Measurements from ENCODE around the gene ITPR1. TPM values are rescaled to one million over a fixed set of nuclear protein-coding genes. Genes with fewer than 3 reads are reported as not detected.
A peak's percentile ranks its signal among the peaks of the same experiment; 100 is the strongest.

Gene ITPR1
- total and polyA plus RNA-seq, 4 donors = 3.7 to 39.4 (median 8.2) TPM

DNA sequence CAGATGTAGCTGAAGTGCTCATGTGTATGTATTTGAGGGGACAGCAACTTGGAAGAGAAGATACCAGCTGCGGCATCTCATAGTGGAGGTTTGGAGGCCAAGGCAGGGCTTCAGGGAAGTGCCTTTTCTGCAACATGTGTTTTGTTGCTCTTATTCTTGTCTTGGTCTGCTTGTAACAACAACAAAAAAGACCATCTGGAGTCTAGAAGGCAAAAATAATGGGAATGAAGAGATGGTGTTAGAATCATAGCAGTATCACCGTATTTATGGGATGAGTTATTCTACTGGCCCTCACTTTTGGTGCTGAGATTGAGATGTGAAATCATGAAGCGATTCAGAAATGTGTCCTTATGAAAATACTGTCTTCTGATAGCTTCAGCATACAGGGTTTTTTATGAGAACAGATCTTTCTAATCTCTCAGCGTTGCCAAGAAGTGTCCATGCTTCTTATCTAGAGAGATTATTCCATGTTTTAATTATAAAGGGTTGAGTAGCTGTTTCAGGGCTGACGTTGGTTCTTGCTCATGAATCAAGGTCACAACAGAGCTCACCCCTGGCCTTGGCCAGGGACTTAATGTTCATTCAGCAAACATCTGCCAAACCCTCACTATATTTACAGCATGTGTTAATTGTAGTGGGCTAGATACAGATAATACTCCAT is 58.0 kb downstream of the ITPR1 start:
- Histone ChIP-seq H3K36me3 (ENCODE audit: control insufficient read depth in 4 of 4, insufficient read depth in 3 of 4, low read depth in 1 of 4, low read length in 3 of 4) (no peaks in the 10 kb centered on the region), H3K27me3 (ENCODE audit: control insufficient read depth in 4 of 4, insufficient read depth in 4 of 4, low read length in 3 of 4) (no peaks in the 10 kb centered on the region), H3K9ac (ENCODE audit: low read depth in 1 of 2, low read length in 2 of 2) (no peak overlapping the region), H3K27ac (ENCODE audit: low read depth in 1 of 2, low read length in 2 of 2) (no peak overlapping the region), H3K9me3 (ENCODE audit: control insufficient read depth in 4 of 4, low read length in 3 of 4) (no peaks in the 10 kb centered on the region), H3K4me3 (ENCODE audit: low read depth in 1 of 3, low read length in 3 of 3) (no peak overlapping the region), H3K4me1 (ENCODE audit: control insufficient read depth in 4 of 4, insufficient read depth in 4 of 4, low read length in 3 of 4) (no peaks in the 10 kb centered on the region)
- DNase-seq (ENCODE audit: low spot score) = no peak
- WGBS = 78% methylated on average over 5 of the region's 5 CpGs
- peak; percentile 88 for TF ChIP-seq NR2F2 (IDR thresholded peaks at IDR 0.05)
- TF ChIP-seq RXRA (IDR thresholded peaks at IDR 0.05) = no peak

DNA sequence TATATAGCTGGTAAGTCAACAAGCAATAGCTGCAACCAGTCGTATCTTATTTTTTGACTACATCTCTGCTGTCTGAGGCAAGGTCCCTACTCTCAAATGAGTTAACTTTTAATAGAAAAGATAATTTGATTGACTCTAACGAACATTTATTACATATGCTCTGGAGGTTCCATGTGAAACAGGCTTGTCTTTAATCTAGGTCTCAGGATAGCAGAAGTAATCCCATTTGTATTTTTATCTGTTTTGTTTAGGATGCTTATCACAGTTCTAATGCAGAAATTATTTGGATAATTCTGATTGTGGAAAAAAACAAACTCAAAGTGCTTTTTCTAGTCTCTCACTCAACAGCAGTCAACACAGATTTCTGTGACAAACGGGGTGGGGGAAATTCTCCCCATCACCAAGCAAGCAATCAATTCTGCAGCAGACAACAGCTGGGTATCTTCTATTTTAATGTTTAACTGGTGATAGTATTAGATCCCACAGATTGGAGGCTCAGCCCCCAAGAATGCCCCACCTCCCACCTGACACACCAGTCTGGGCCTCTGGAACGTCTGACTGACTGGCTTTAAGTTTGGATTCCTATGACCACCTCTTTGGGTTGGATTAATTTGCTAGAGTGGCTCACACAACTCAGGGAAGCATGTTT is 58.8 kb downstream of the ITPR1 start:
- WGBS = 80% methylated on average over 4 of the region's 4 CpGs
- no peak for TF ChIP-seq FOXA1 (IDR thresholded peaks at IDR 0.05)
- TF ChIP-seq EGR1 (IDR thresholded peaks at IDR 0.05; ENCODE audit: low read depth in 2 of 2) = no peak
- no peak overlapping the region for H3K4me3 ChIP-seq (ENCODE audit: low read depth in 1 of 3, low read length in 3 of 3)
- no peaks in the 10 kb centered on the region for H3K9me3 ChIP-seq (ENCODE audit: control insufficient read depth in 4 of 4, low read length in 3 of 4)
- no peaks in the 10 kb centered on the region for H3K27me3 ChIP-seq (ENCODE audit: control insufficient read depth in 4 of 4, insufficient read depth in 4 of 4, low read length in 3 of 4)
- no peak overlapping the region for H3K27ac ChIP-seq (ENCODE audit: low read depth in 1 of 2, low read length in 2 of 2)
- no peak for DNase-seq (ENCODE audit: low spot score)
- H3K4me1 ChIP-seq (ENCODE audit: control insufficient read depth in 4 of 4, insufficient read depth in 4 of 4, low read length in 3 of 4) = no peaks in the 10 kb centered on the region
- no peaks in the 10 kb centered on the region for H3K36me3 ChIP-seq (ENCODE audit: control insufficient read depth in 4 of 4, insufficient read depth in 3 of 4, low read depth in 1 of 4, low read length in 3 of 4)
- H3K9ac ChIP-seq (ENCODE audit: low read depth in 1 of 2, low read length in 2 of 2) = no peak overlapping the region

DNA sequence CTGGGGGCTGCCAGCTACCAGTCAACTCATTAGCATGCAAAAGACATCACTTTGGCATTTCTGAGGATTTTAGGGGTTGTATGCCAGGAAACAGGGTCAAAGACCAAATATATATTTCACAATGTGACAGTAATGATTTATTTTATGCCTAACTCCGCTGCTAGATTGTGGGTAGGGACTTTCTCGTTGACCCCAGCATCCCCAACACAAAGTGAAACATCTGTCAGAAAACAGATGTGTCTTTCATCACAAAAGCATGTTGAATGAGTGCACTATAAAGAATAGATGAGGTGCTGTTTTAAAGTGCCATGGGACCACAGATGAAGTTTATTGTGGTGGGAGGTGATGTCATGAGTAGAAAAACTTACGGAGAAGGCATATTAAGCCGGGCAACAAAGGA is 59.7 kb downstream of the ITPR1 start:
- Histone ChIP-seq H3K36me3 (ENCODE audit: control insufficient read depth in 4 of 4, insufficient read depth in 3 of 4, low read depth in 1 of 4, low read length in 3 of 4) (no peaks in the 10 kb centered on the region), H3K4me1 (ENCODE audit: control insufficient read depth in 4 of 4, insufficient read depth in 4 of 4, low read length in 3 of 4) (no peaks in the 10 kb centered on the region), H3K27ac (ENCODE audit: low read depth in 1 of 2, low read length in 2 of 2) (no peak overlapping the region), H3K9ac (ENCODE audit: low read depth in 1 of 2, low read length in 2 of 2) (no peak overlapping the region), H3K9me3 (ENCODE audit: control insufficient read depth in 4 of 4, low read length in 3 of 4) (no peaks in the 10 kb centered on the region), H3K27me3 (ENCODE audit: control insufficient read depth in 4 of 4, insufficient read depth in 4 of 4, low read length in 3 of 4) (no peaks in the 10 kb centered on the region), H3K4me3 (ENCODE audit: low read depth in 1 of 3, low read length in 3 of 3) (no peak overlapping the region)
- WGBS = 56% methylated on average over 4 of the region's 4 CpGs
- TF ChIP-seq YY1 (IDR thresholded peaks at IDR 0.05) = no peak
- TF ChIP-seq NR2F2 (IDR thresholded peaks at IDR 0.05) = no peak
- TF ChIP-seq, protein P1, sequence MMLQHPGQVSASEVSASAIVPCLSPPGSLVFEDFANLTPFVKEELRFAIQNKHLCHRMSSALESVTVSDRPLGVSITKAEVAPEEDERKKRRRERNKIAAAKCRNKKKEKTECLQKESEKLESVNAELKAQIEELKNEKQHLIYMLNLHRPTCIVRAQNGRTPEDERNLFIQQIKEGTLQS (IDR thresholded peaks at IDR 0.05) = no peak
- TF ChIP-seq FOXA1 (IDR thresholded peaks at IDR 0.05) = no peak
- TF ChIP-seq RXRA (IDR thresholded peaks at IDR 0.05) = no peak
- no peak for TF ChIP-seq RAD21 (IDR thresholded peaks at IDR 0.05)
- no peak for TF ChIP-seq SP1 (IDR thresholded peaks at IDR 0.05)
- TF ChIP-seq, protein P2, sequence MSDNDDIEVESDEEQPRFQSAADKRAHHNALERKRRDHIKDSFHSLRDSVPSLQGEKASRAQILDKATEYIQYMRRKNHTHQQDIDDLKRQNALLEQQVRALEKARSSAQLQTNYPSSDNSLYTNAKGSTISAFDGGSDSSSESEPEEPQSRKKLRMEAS (IDR thresholded peaks at IDR 0.05) = no peak
- TF ChIP-seq, protein P3, sequence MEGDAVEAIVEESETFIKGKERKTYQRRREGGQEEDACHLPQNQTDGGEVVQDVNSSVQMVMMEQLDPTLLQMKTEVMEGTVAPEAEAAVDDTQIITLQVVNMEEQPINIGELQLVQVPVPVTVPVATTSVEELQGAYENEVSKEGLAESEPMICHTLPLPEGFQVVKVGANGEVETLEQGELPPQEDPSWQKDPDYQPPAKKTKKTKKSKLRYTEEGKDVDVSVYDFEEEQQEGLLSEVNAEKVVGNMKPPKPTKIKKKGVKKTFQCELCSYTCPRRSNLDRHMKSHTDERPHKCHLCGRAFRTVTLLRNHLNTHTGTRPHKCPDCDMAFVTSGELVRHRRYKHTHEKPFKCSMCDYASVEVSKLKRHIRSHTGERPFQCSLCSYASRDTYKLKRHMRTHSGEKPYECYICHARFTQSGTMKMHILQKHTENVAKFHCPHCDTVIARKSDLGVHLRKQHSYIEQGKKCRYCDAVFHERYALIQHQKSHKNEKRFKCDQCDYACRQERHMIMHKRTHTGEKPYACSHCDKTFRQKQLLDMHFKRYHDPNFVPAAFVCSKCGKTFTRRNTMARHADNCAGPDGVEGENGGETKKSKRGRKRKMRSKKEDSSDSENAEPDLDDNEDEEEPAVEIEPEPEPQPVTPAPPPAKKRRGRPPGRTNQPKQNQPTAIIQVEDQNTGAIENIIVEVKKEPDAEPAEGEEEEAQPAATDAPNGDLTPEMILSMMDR (IDR thresholded peaks at IDR 0.05; ENCODE audit: low read depth, low read length, missing input control) = no peak
- TF ChIP-seq HNF4A (conservative IDR thresholded peaks at IDR 0.05) = no peak
- no peak for TF ChIP-seq HNF4G (IDR thresholded peaks at IDR 0.05)
- no peak for TF ChIP-seq TAF1 (conservative IDR thresholded peaks at IDR 0.05)
- no peak for TF ChIP-seq EGR1 (IDR thresholded peaks at IDR 0.05; ENCODE audit: low read depth in 2 of 2)
- no peak for TF ChIP-seq GABPA (IDR thresholded peaks at IDR 0.05 in 1 of 2, conservative IDR thresholded peaks at IDR 0.05 in 1 of 2)
- no peak for TF ChIP-seq FOXA2 (IDR thresholded peaks at IDR 0.05)
- no peak for TF ChIP-seq JUND (IDR thresholded peaks at IDR 0.05)
- TF ChIP-seq, protein P4, sequence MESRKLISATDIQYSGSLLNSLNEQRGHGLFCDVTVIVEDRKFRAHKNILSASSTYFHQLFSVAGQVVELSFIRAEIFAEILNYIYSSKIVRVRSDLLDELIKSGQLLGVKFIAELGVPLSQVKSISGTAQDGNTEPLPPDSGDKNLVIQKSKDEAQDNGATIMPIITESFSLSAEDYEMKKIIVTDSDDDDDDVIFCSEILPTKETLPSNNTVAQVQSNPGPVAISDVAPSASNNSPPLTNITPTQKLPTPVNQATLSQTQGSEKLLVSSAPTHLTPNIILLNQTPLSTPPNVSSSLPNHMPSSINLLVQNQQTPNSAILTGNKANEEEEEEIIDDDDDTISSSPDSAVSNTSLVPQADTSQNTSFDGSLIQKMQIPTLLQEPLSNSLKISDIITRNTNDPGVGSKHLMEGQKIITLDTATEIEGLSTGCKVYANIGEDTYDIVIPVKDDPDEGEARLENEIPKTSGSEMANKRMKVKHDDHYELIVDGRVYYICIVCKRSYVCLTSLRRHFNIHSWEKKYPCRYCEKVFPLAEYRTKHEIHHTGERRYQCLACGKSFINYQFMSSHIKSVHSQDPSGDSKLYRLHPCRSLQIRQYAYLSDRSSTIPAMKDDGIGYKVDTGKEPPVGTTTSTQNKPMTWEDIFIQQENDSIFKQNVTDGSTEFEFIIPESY (IDR thresholded peaks at IDR 0.05) = no peak
- no peak for DNase-seq (ENCODE audit: low spot score)
